Measurements from ENCODE around the gene TBCD. TPM values are rescaled to one million over a fixed set of nuclear protein-coding genes. Genes with fewer than 3 reads are reported as not detected.

Gene TBCD
- total RNA-seq, 1 donor from 2014 or later = 49.9 TPM

- CTCF ChIA-PET = no interaction called here
- no peak for ATAC-seq (ENCODE audit: low read depth)
- Mint-ChIP-seq H3K9me3 (no peaks in the 10 kb centered on the region), H3K27ac (no peak overlapping the region), H3K4me3 (no peak overlapping the region), H3K27me3 (no peaks in the 10 kb centered on the region), H3K36me3 (ENCODE audit: low read depth) (peaks cover 38% of the 10 kb centered on the region), H3K4me1 (no peaks in the 10 kb centered on the region)
- no peak for TF ChIP-seq CTCF (IDR thresholded peaks at IDR 0.05)
- POLR2A ChIA-PET = no interaction called here
- no peak for DNase-seq
- intact Hi-C loops (cut with micrococcal nuclease) = no loop called here
Observed at GRCh38 chr17:82831041-82831817, 79.4 kb downstream of the TBCD start.

GRCh38 chr17:82831818-82832200 is 79.9 kb downstream of the TBCD start:
- no peak for ATAC-seq (ENCODE audit: low read depth)
- Mint-ChIP-seq H3K27ac (no peak overlapping the region), H3K9me3 (no peaks in the 10 kb centered on the region), H3K36me3 (ENCODE audit: low read depth) (peaks cover 38% of the 10 kb centered on the region), H3K4me3 (no peak overlapping the region), H3K4me1 (no peaks in the 10 kb centered on the region), H3K27me3 (no peaks in the 10 kb centered on the region)
- DNase-seq = no peak
- CTCF ChIA-PET = no interaction called here
- POLR2A ChIA-PET = no interaction called here
- intact Hi-C loops (cut with micrococcal nuclease) = no loop called here
- no peak for TF ChIP-seq CTCF (IDR thresholded peaks at IDR 0.05)

GRCh38 chr17:82832411-82832810 is 80.5 kb downstream of the TBCD start:
- DNase-seq (no peak), ATAC-seq (ENCODE audit: low read depth) (no peak)
- peaks cover 38% of the 10 kb centered on the region for H3K36me3 Mint-ChIP-seq (ENCODE audit: low read depth)
- ChIA-PET POLR2A (no interaction called here), CTCF (no interaction called here)
- no peaks in the 10 kb centered on the region for H3K27me3 Mint-ChIP-seq
- H3K4me3 Mint-ChIP-seq = no peak overlapping the region
- no peak for TF ChIP-seq CTCF (IDR thresholded peaks at IDR 0.05)
- intact Hi-C loops (cut with micrococcal nuclease) = no loop called here
- no peak overlapping the region for H3K27ac Mint-ChIP-seq
- no peaks in the 10 kb centered on the region for H3K4me1 Mint-ChIP-seq
- no peaks in the 10 kb centered on the region for H3K9me3 Mint-ChIP-seq

- Mint-ChIP-seq H3K4me3 (no peak overlapping the region), H3K27ac (no peak overlapping the region), H3K4me1 (no peaks in the 10 kb centered on the region), H3K27me3 (no peaks in the 10 kb centered on the region), H3K36me3 (ENCODE audit: low read depth) (peaks cover 33% of the 10 kb centered on the region), H3K9me3 (no peaks in the 10 kb centered on the region)
- intact Hi-C loops (cut with micrococcal nuclease) = no loop called here
- ChIA-PET POLR2A (no interaction called here), CTCF (no interaction called here)
- ATAC-seq (ENCODE audit: low read depth) (no peak), DNase-seq (no peak)
- TF ChIP-seq CTCF (IDR thresholded peaks at IDR 0.05) = no peak
Observed at GRCh38 chr17:82832881-82833475, 81.1 kb downstream of the TBCD start.

- DNase-seq (no peak), ATAC-seq (ENCODE audit: low read depth) (no peak)
- TF ChIP-seq CTCF (IDR thresholded peaks at IDR 0.05) = no peak
- H3K9me3 Mint-ChIP-seq = no peaks in the 10 kb centered on the region
- intact Hi-C loops (cut with micrococcal nuclease) = no loop called here
- H3K4me3 Mint-ChIP-seq = no peak overlapping the region
- CTCF ChIA-PET = no interaction called here
- no peak overlapping the region for H3K27ac Mint-ChIP-seq
- H3K4me1 Mint-ChIP-seq = no peaks in the 10 kb centered on the region
- peaks cover 24% of the 10 kb centered on the region for H3K36me3 Mint-ChIP-seq (ENCODE audit: low read depth)
- no peaks in the 10 kb centered on the region for H3K27me3 Mint-ChIP-seq
- POLR2A ChIA-PET = interaction anchor here (0.5 kb wide), 1 partner anchor 1015 kb away, joined by 4 read pairs; no protein-coding TSS in a partner anchor
Observed at GRCh38 chr17:82835122-82835521, 83.3 kb downstream of the TBCD start.

Measured in activated B cell treated with CpG ODN at 0.5 μM for 24 hours (primary cell).